Activated gamma-delta T cell treated with anti-CD3 and anti-CD28 coated beads, Interleukin-2, amount 50 U/mL, for 16 hours (primary cell): ENCODE measurements around the gene ADAMTS2.

Source experiments
- DNase-seq: peaks from one replicate; pipeline ENCODE4 v3.0.0-alpha.2; 2020; ENCODE audit warnings: low read depth

The ADAMTS2 gene

DNA sequence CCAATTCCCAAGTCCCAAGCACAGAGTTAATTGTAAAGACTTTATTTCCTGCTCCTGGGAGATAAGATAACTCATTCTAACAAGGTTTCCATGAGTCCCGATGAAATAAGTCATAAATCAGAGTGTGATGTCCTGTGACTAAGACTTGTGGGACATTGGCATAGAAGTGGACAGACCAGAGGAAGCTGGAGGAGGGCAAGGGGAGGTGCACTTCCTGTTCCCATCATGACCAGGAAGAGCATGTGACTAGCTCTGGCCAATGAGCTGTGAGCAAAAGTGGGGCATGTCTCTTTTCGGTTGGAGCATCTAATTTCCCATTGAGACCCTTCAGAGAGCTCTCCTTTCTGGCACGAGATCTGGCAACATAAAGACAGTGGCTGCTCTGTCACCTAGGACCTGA lies 184.7 kb downstream of the ADAMTS2 start:
- no peak for DNase-seq

DNA sequence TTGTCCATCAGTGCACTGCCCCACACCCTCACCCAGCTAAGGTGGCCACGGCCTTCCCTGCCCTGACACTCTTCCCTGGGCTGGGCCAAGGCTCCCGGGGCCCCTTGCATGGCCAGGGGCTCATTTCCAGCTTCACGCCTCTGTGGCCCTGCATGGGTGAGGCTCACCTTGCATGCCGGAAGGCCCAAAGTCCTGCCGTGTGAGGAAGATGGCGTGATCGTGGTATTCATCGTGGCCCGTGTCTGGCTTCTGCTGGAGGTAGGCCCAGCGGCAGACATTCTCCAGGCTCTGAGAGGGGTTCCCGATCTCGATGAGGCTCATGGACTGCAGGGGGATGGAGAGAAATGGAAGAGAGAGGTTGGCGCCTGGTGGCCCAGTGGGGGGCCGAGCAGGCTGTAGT lies 186.7 kb downstream of the ADAMTS2 start:
- no peak for DNase-seq

DNA sequence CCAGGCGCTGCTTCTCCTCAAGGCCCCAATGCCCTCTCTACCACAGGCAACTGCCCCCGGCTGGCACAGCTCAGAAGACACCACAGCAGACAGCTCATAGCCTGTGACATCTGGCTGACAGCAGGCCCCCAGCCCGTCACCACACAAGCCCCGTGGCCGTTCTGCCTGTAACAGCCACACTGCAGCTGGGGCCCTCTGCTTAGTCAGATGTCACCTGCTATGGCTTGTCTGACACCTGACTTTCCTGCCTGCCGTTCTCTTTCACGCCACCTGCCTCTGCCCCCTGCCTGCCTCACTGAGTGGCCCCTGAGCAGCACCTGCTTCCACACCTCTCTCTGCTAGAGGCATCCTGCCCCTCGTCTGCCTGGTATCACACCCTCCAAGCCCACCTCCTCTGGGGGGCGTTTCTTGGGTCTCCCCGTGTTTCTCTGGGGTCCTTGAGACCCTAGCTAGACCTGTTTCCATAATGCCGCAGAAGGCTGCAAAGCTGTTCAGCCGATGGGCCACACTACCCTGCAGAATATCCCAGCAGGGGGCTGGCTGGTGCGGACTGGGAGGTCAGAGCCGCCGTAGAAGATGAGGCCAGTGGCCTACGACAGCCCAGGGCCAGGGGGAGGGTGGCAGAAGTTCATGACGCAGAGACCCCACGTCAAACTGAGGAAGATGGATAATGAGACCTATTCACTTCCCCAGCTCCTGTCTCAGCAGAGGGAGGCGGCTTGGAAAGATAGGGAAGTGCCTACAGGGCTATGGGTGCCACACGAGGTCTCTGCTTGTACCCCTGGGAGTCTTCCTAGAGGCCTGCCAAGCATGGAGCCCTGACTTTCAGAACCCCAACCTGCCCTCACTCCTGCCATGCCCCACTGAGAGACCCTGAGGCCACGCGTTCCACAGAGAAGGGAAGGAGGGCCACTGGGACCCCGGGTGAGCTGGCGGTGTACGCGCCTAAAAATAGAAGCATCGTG lies 190.0 kb downstream of the ADAMTS2 start:
- no peak for DNase-seq

DNA sequence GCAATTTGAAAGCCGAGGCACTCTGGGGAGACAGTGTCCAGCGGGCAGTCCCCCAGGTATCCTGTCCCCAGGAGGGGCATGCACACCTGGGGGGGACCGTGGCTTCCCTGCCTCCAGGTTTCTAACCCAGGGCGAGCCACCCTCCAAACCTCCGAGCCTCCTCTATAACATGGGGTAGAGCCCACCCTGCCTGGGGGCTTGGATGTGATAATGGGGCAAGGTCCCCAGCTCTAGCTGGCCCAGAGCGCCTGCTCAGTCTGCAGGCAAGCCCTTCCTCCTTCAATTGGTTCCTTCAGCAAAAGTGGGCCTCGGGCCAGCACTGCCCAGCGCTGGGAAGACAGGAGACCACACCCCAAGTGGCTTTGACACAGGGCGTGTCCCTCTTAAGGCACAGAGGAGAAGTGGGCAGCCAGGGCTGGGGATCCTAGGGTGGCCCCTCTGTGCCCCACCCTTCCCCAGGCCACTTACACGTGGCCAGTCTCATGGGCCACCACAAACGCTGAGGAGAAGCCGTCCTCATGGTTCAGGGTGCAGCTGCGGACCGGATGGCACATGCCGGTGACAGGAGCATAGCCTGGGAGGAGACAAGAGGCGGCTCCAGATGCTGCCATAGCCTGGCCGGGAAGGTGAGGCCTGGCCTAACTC lies 190.8 kb downstream of the ADAMTS2 start:
- no peak for DNase-seq

DNA sequence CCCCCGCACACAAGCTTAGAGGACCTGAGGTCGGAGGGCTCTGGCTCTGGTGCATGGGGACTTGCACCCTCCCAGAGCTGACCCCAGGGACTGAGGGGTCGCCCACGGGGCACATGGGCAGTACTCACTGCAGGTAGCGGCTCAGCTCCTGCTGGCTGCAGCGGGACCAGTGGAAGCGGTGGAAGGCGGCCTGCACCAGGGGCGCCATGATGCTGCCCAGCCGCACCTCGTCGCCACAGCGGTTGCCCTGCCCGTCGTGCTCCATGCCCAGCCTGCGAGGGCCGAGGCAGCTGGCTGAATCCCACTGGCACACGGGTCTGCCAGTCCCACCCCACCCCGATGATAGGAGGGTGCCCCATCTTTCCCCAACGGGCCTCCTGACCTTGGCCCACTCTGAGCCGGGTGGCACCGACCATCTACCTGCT lies 191.3 kb downstream of the ADAMTS2 start:
- no peak for DNase-seq

DNA sequence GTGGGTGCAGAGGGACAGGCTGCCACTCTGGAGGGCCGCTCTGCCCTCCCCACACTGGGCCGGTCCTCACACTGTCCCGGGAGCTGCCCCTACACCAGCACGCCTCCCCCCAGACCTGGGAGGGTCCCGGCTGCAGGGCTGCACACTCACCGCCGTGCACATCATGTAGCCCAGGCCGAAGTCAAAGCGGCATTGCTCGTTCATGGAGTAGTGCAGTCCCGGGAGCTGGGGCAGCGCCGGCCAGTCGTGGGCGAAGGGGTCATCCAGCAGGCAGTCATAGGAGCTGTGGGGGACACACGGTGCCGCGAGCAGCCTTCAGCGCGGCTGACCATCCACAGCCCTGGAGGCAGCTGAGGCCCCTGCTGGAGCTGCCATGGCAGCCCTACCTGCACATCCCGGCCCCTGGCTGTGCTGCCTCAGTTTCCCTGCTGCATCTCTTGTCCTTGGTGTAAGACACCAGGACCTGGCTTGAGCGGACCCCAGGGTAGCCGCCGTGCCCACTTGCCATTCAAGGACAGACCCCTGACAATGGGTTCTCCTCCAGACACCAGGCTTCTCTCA lies 191.8 kb downstream of the ADAMTS2 start:
- DNase-seq, result no peak

GRCh38 chr5:179152941-179153340 lies 192.3 kb downstream of the ADAMTS2 start:
- no peak for DNase-seq

GRCh38 chr5:179152144-179152895 lies 192.9 kb downstream of the ADAMTS2 start:
- DNase-seq, result no peak

DNA sequence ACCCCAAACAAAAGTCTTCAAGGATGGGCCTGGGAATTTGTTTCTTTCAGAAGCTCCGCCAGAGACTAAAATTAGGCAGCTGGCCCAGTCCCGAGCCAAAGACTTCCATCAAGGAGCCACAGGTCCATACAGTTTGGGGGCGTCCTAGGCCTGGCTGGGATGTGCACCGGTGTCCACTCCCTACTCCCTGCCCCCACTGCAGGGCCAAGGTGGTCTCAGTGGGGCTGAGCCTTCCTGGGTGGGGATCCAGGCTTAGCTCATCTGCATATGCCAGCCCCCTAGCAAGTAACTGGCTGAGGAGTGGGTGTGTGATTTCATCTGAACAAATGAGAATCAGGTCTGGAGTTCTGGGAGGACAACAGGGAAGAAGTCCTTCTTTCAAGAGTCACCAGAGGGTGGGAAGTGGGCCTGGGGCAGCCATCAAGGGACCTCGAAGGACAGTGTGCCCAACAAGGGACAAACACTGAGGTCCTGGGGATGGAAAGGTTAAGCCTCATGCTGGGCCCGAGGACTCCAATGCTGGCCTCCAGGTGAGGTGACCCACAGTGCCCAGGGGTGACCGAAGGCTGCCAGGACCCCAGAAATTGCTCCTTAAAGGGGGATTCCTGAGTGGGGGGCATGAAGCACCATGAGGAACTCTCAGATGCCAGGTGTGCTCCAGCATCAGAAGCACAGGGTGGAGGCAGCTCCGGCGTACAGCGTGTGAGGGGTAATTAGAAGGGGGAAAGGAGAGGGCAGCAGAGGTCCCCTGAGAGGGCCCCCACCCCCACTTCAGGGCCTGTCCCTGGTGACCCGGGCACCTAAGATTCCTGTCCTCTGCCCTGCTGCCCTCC lies 193.8 kb downstream of the ADAMTS2 start:
- no peak for DNase-seq

GRCh38 chr5:179150011-179150410 lies 195.2 kb downstream of the ADAMTS2 start:
- DNase-seq, result no peak

DNA sequence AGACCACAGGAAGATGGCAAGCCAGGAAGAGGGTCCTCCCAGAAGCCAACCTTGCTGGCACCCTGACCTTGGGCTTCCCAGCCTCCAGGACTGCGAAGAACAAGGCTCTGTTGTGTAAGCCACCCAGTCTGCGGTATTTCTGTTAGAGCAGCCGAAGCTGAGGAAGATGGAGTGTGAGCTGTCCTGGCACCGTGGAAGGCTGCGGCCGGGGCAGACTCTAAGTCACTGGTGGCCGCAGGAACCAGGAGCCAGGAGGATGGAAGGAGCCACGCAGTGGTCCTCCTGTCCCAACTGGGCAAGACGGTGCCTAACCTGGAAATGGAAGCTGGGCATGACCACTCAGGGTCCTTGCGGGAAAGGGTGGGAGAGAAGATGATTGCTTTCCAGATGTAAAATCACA lies 196.0 kb downstream of the ADAMTS2 start:
- DNase-seq, result no peak

- DNase-seq, result no peak
Measured at GRCh38 chr5:179148703-179149170, 196.5 kb downstream of the ADAMTS2 start.

DNA sequence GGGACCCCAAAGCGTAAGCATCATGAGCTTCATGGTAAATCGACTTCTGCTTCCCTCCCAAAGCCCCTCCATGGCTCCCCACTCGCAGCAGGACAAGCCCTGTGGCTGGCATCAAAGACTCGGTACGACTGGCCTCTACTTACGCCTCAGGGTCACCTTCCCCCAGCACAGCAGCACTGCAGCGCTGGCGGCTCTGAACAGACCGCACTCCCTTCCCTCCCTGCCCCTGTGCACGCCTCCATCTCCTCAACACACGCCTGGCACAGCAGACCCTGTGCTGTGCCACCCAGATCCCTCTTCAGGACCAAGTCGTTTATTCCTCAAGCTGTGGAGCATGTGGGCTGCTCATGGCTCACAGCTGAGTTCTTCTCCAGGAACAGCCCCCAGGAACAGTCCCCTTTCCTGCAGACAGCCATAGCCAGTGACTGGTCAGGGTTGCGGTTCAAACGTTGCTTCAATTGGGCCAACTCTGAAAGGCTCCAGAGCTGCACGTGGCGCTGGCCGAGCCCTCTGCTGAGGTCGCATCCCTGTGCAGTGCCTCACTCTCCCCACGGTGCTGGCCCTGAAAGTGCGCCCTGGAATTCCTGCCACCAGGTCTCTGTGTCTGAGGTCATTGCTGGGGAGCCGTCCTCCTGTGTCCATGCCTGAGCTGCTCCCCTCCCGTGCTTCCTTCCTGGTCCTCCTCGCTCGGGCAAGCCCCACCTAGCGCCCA lies 197.1 kb downstream of the ADAMTS2 start:
- DNase-seq, result no peak

DNA sequence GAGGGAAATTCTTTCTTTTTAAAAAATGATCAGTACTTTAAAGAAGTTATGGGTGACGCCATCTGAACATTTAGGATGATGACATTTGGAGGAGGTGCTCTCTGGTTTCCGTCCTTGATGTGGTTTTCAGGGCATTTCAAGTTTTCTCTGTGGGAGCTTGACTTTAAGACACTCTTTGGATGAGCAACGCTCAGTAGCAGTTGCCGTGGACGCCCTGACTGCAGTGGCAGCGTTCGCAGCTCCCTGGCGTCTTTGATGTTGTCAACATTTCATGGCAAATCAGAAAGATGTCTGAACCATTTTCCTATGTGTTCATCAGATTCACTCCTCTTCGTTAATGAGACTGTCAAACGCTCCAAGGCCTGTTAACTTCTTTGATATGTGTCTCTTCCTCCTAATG lies 199.0 kb downstream of the ADAMTS2 start:
- DNase-seq, result no peak

DNA sequence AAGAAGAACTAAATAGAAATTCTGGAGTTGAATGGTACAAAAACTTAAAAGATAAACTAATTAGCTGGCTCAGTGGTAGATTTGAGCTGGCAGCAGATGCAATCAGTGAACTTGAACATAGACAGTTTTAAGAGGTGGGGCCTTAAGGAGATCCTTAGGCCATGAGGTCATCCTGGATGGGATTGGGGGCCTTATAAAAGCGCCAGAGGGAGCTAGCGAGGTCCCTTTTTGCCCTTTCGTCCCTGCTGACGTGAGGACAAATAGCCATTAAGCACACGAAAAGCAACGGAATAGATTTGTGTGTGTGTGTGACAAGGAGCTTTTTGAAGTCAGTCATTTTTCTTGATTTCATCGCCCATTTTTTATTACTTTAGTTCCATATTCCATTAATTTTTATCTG lies 201.8 kb downstream of the ADAMTS2 start:
- no peak for DNase-seq

GRCh38 chr5:179142434-179143198 lies 202.6 kb downstream of the ADAMTS2 start:
- DNase-seq, result no peak

- no peak for DNase-seq
Measured at GRCh38 chr5:179141867-179142266, 203.4 kb downstream of the ADAMTS2 start.

- no peak for DNase-seq
Measured at GRCh38 chr5:179140293-179140692, 205.0 kb downstream of the ADAMTS2 start.

GRCh38 chr5:179139936-179140235 lies 205.4 kb downstream of the ADAMTS2 start:
- no peak for DNase-seq
